Stimulated activated CD8-positive, alpha-beta memory T cell treated with anti-CD3 and anti-CD28 coated beads, Interleukin-15, amount 100 ng/mL, for 24 hours (primary cell): ENCODE results near the gene HPRT1.

ENCODE experiments used
- DNase-seq: peaks from one replicate; pipeline ENCODE4 v3.0.0-alpha.2; 2020; ENCODE audit warnings: low read depth

HPRT1 gene

DNA sequence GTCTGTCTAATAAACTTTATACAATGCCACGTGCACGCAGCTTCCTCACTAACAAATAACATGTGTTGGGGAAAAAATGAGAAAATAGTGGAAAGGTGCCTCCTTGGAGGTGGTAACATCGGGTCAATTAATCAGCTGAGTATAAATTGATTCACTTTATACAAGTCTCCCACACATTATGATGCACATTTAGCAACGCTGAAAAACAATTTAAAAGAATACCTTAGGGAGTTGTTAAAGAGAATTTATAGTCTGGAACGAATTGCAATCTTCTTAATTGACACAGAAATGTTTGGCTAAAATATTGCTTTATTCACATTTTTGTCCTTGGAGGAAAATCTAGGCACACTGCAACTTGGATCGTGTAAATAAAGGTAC, 84.2 kb downstream of the HPRT1 start:
- DNase-seq = no peak

DNA sequence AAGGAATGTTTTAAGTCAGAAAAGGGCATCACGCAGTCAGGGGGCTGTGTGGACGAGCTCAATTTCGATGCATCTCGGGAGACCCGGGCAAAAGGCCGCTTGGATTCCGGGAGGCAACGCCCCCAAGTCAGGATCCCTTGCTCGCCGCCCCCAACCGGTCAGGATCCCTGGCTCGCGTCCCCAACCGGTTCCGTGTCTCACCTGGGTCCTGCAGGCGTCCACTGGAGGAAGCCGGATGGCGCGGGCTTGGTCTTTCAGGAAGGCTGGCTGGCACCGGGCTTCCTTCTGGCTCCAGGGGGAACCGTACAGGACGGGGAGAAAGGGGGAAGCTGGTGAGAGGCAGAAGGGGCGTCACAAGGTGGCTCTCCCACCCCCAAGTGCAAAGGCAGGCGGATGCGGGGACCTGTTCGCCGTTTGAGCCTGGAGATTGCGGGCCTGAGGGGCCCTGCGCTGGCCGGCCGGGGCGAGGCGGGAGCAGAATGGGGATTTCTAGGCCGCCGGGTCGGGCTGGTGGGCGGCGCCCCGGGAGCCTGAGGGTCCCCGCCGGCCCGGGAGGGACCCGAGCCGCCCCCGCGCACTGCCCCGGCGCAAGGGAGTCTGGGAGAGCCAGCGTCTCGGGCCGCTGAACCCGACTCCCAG, 84.7 kb downstream of the HPRT1 start:
- DNase-seq = no peak

DNA sequence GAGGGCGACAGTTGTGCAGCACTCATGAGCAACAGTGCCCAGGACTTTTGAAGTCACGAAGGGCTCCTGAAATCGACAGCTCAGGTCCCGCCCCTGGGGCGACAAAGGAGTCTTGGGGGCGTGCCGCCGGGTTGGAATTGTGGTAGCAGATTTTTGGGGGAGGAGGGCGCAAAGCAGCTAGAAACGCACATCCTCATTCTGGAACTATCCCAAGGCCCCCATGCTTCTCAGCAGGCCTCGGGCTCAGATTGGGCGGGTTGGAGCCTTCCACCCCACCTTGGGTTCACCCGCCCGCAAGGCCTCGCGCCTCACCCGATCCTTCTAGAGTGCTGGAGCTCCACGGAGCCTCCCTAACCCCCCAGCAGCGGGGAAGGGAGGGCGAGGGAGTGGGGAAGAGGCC, 85.5 kb downstream of the HPRT1 start:
- no peak for DNase-seq

DNA sequence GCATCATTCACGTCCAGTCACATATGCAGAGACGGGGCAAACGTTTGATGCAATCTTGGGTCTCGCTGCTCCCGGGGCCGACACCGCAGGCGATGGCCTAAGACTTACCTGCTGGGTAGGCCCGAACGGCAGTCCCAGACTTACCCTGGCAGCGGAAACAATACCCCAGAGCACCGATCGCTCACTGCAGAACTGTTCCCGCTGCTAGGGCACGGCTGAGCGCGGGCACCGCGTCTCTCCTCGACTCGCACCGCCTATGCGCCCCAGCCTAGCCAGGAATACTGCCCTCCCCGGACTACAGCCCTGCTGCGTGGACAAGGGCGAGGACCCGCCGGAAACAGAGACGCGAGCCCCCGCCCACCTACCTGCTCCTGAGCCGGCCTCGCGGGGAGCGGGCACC, 86.2 kb downstream of the HPRT1 start:
- no peak for DNase-seq

DNA sequence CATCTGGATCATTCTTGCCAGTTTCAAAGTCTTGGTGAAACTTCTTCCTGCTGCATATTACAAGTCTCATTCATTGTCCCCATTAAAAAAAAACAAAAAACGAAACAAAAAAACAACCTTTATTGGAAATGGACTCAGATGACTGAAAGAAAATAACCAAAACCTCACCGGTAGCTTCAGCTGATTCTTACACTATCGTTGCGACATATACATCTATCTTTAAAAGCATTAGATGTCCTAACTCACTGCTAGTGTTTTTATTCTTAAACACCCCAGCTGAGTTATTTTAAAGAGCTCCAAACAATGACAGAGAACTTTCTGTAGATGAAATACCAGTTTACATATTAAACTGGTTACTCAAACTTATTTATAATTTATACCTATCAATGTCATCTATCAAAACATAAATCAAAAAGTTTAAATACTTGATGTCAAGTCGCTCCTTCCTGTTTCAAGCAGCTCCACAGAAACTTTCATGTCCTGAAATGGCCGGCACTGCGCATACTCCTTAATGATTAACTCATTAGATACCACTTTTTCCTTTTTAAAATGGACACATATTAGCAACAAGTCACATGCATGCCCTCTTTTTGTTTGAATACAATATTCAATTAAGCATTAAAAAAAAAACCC, 87.2 kb downstream of the HPRT1 start:
- no peak for DNase-seq

DNA sequence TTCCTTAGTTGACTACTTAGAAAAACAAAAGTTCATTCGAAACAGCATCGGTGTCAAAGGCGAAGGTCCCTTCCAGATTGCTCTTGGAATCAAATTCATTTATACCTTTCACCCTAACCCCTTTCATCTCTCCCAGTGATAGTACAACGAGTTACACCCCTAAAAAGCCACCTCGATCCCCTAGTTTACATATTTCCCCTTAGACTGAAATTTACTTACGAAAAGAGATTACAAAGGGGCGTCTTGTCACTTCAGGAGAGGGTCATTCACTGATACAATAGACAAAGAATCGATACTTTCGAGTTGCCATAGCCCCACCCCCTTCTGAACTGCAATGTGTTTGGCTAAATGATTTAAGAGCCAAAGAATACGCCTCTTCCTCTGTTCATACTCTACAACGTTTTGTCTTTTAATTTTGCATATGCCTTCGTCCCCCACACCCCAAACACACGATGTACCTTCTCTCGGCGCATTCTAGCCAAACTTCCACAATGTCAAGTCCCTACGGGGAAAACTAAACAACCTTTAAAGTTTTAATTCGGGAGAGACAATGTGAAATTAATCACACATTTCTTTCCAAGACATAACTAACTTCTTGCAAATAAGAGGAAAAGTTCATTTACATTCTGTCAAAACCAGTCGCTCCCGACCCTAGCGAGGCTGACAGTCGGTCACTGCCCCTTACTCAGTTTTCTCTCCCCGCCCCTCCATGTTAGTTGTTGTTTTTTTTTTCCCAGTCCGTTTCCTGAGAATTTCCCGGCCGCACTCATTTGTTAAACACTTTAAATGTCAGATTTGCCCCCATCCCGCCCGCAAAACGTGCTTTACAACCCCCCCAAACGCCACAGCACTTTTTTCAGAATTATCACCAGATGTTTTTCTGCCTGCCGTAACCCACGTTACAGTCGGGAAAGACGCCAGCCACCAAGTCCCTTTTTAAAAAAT, 88.6 kb downstream of the HPRT1 start:
- no peak for DNase-seq
